GM18517 (cell line): ENCODE data around the gene ZC3H18.

Source experiments
- ATAC-seq: cut with Tn5 transposase; IDR thresholded peaks from one replicate; pipeline ENCODE4 v1.9.1; 2021; ENCODE audit warnings: mild to moderate bottlenecking, moderate library complexity; ENCODE audit not compliant: unreplicated experiment

Gene ZC3H18

GRCh38 chr16:88532434-88533241 is 37.6 kb upstream of the ZC3H18 start:
- no peak for ATAC-seq

GRCh38 chr16:88533381-88533917 is 36.8 kb upstream of the ZC3H18 start:
- ATAC-seq: no peak

- peak; percentile 51 for ATAC-seq
These were observed 36.1 kb upstream of the ZC3H18 start for GRCh38 chr16:88533932-88534637.

GRCh38 chr16:88534638-88535190 is 35.5 kb upstream of the ZC3H18 start:
- peak; percentile 21 for ATAC-seq

- ATAC-seq: no peak
These were observed 34.9 kb upstream of the ZC3H18 start for GRCh38 chr16:88535191-88535856.

- ATAC-seq: no peak
These were observed 34.4 kb upstream of the ZC3H18 start for GRCh38 chr16:88535857-88536222.

- no peak for ATAC-seq
These were observed 33.7 kb upstream of the ZC3H18 start for GRCh38 chr16:88536510-88536909.

- ATAC-seq: no peak
These were observed 33.0 kb upstream of the ZC3H18 start for GRCh38 chr16:88536971-88537751.

GRCh38 chr16:88537859-88538258 is 32.3 kb upstream of the ZC3H18 start:
- ATAC-seq: no peak

- no peak for ATAC-seq
These were observed 31.7 kb upstream of the ZC3H18 start for GRCh38 chr16:88538366-88539060.

- ATAC-seq: no peak
These were observed 30.9 kb upstream of the ZC3H18 start for GRCh38 chr16:88539261-88539651.

GRCh38 chr16:88539652-88540345 is 30.4 kb upstream of the ZC3H18 start:
- no peak for ATAC-seq

GRCh38 chr16:88540346-88540977 is 29.7 kb upstream of the ZC3H18 start:
- no peak for ATAC-seq

GRCh38 chr16:88541831-88542616 is 28.2 kb upstream of the ZC3H18 start:
- no peak for ATAC-seq

- ATAC-seq: no peak
These were observed 26.9 kb upstream of the ZC3H18 start for GRCh38 chr16:88543230-88543813.

- no peak for ATAC-seq
These were observed 24.4 kb upstream of the ZC3H18 start for GRCh38 chr16:88545781-88546180.

- no peak for ATAC-seq
These were observed 21.9 kb upstream of the ZC3H18 start for GRCh38 chr16:88548131-88548874.
